NCI-H526 treated with DMSO at 0.1 percent for 48 hours (cell line): ENCODE data around the gene DIS3L.
"Not testable (repeated sequence)": the region's sequence is repeated elsewhere in the genome, so short reads cannot be mapped to it uniquely, and the experiment has no call there.

Source experiments
- DNase-seq: peaks from one replicate; lab custom pipeline; 2025; lab: John Stamatoyannopoulos, UW

The DIS3L gene

GRCh38 chr15:66310786-66311185 is 17.4 kb downstream of the DIS3L start:
- DNase-seq: no peak

- no peak for DNase-seq
Observed at GRCh38 chr15:66312144-66312543, 18.8 kb downstream of the DIS3L start.

GRCh38 chr15:66323312-66323928 is 30.1 kb downstream of the DIS3L start:
- no peak for DNase-seq

GRCh38 chr15:66326051-66326450 is 32.7 kb downstream of the DIS3L start:
- DNase-seq: no peak

- no peak for DNase-seq
Observed at GRCh38 chr15:66327736-66328135, 34.4 kb downstream of the DIS3L start.

GRCh38 chr15:66328771-66329170 is 35.4 kb downstream of the DIS3L start:
- no peak for DNase-seq

GRCh38 chr15:66348530-66348929 is 55.2 kb downstream of the DIS3L start:
- not testable (repeated sequence) for DNase-seq

GRCh38 chr15:66356077-66356358 is 62.6 kb downstream of the DIS3L start:
- DNase-seq: no peak

- peak; percentile 83 for DNase-seq
Observed at GRCh38 chr15:66356359-66357236, 63.2 kb downstream of the DIS3L start, which contains the start of gene TIPIN. Gene TIPIN (minus strand): TSS chr15:66356685. CDS start chr15:66352947, 3,738 bp downstream.

- DNase-seq: no peak
Observed at GRCh38 chr15:66359740-66360139, 66.4 kb downstream of the DIS3L start.

- DNase-seq: not testable (repeated sequence)
Observed at GRCh38 chr15:66361745-66362460, 68.5 kb downstream of the DIS3L start.

- DNase-seq: no peak
Observed at GRCh38 chr15:66362776-66363175, 69.4 kb downstream of the DIS3L start.

- no peak for DNase-seq
Observed at GRCh38 chr15:66364944-66365528, 71.7 kb downstream of the DIS3L start.

GRCh38 chr15:66369773-66370651 is 76.6 kb downstream of the DIS3L start:
- no peak for DNase-seq

GRCh38 chr15:66374179-66374578 is 80.8 kb downstream of the DIS3L start:
- DNase-seq: no peak

- DNase-seq: no peak
Observed at GRCh38 chr15:66378814-66379430, 85.6 kb downstream of the DIS3L start.

- DNase-seq: not testable (repeated sequence)
Observed at GRCh38 chr15:66381376-66381775, 88.0 kb downstream of the DIS3L start.
